GM10248 (cell line): ENCODE measurements around the gene CCDC141.
"Not testable (repeated sequence)": the region's sequence is repeated elsewhere in the genome, so short reads cannot be mapped to it uniquely, and the experiment has no call there.

ENCODE experiments used
- CTCF ChIA-PET: fragments of 300-600 bp; sonication (Branson Sonifier 250); formaldehyde crosslinking; extraction: SDS; loops from one replicate; lab custom pipeline; 2021; ENCODE audit warnings: antibody characterized with exemption; lab: Yijun Ruan, JAX
- POLR2A ChIA-PET: fragments of 350-650 bp; sonication (Branson Sonifier 250); formaldehyde crosslinking; extraction: SDS; loops from one replicate; lab custom pipeline; 2020; ENCODE audit warnings: antibody characterized with exemption; lab: Yijun Ruan, JAX
- DNase-seq: peaks from one replicate; pipeline ENCODE4 v3.0.0; 2012; ENCODE audit errors: extremely low spot score
- TF ChIP-seq, protein P1 (sequence below): IDR thresholded peaks from 2 replicates; pipeline ENCODE4 v1.5.1; 2012; ENCODE audit warnings: mild to moderate bottlenecking, low read depth; ENCODE audit errors: extremely low read depth, missing control alignments, control extremely low read depth

CCDC141 gene

GRCh38 chr2:179021258-179021657 lies 28.7 kb downstream of the CCDC141 start:
- ChIA-PET CTCF (interaction anchor here (0.8 to 5.5 kb wide), 18 partner anchors 9 to 259 kb away, joined by 3 to 68 read pairs (median 9); no protein-coding TSS in a partner anchor), POLR2A (interaction anchor here (1.3 kb wide), 1 partner anchor 10 kb away, joined by 4 read pairs; no protein-coding TSS in a partner anchor)
- peak; percentile 30 for DNase-seq
- TF ChIP-seq, protein P1, sequence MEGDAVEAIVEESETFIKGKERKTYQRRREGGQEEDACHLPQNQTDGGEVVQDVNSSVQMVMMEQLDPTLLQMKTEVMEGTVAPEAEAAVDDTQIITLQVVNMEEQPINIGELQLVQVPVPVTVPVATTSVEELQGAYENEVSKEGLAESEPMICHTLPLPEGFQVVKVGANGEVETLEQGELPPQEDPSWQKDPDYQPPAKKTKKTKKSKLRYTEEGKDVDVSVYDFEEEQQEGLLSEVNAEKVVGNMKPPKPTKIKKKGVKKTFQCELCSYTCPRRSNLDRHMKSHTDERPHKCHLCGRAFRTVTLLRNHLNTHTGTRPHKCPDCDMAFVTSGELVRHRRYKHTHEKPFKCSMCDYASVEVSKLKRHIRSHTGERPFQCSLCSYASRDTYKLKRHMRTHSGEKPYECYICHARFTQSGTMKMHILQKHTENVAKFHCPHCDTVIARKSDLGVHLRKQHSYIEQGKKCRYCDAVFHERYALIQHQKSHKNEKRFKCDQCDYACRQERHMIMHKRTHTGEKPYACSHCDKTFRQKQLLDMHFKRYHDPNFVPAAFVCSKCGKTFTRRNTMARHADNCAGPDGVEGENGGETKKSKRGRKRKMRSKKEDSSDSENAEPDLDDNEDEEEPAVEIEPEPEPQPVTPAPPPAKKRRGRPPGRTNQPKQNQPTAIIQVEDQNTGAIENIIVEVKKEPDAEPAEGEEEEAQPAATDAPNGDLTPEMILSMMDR, result no peak

GRCh38 chr2:179020156-179020750 lies 29.7 kb downstream of the CCDC141 start:
- TF ChIP-seq, protein P1, result peak; percentile 65
- ChIA-PET POLR2A (no interaction called here), CTCF (interaction anchor here (0.6 to 5.5 kb wide), 54 partner anchors 8 to 391 kb away, joined by 3 to 68 read pairs (median 4); partner anchors contain the start of gene CCDC141)
- DNase-seq, result peak; percentile 23

- TF ChIP-seq, protein P1, result no peak
- CTCF ChIA-PET, result interaction anchor here (0.7 to 5.5 kb wide), 29 partner anchors 7 to 392 kb away, joined by 3 to 68 read pairs (median 7); no protein-coding TSS in a partner anchor
- POLR2A ChIA-PET, result no interaction called here
- DNase-seq, result no peak
These were observed 30.7 kb downstream of the CCDC141 start for GRCh38 chr2:179019260-179019659.

DNA sequence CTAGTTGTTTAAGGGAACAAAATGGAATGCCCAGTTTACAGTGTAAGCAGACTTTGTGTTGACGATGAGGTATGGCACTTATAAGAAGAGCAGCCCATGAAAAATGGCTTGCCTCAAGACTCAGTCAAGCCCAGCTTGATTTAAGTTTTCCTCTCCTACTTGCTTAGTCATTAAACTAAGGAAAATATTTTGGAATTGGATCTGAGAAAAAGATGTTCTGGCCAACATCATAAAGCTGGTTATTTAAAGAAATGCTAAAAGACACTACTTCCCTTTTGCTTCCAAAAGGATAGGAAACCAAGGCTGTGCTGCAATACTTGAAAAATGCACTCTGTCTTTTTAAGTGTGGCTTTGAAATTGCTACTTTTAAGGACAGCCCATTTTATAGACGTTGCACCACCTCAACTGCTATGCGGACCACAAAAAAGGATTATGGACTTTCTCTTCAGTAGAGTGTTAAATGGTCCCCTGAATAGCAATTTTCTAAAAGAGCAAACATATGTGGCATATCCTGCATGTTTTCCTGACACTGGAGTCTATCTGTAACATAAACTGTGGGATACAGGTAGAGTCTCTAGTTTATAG lies 32.1 kb downstream of the CCDC141 start:
- ChIA-PET POLR2A (no interaction called here), CTCF (interaction anchor here (2.8 to 5.5 kb wide), 3 partner anchors 12 to 112 kb away, joined by 22 to 68 read pairs (median 22); no protein-coding TSS in a partner anchor)
- DNase-seq, result no peak
- TF ChIP-seq, protein P1, result no peak

- CTCF ChIA-PET, POLR2A ChIA-PET, DNase-seq: not testable (repeated sequence)
These were observed 35.7 kb downstream of the CCDC141 start for GRCh38 chr2:179014189-179014588.

GRCh38 chr2:179005976-179006375 lies 44.0 kb downstream of the CCDC141 start:
- DNase-seq, result no peak
- TF ChIP-seq, protein P1, result no peak
- ChIA-PET POLR2A (no interaction called here), CTCF (interaction anchor here (1.1 to 3.9 kb wide), 3 partner anchors 13 to 35 kb away, joined by 3 to 22 read pairs (median 4); no protein-coding TSS in a partner anchor)

- DNase-seq, result no peak
- TF ChIP-seq, protein P1, result no peak
- CTCF ChIA-PET, result interaction anchor here (0.9 to 2.5 kb wide), 4 partner anchors 10 to 40 kb away, joined by 3 to 20 read pairs (median 4); no protein-coding TSS in a partner anchor
- POLR2A ChIA-PET, result no interaction called here
These were observed 50.5 kb downstream of the CCDC141 start for GRCh38 chr2:178999476-178999875.
